ENCODE data around the gene FYN.
A peak's percentile ranks its signal among the peaks of the same experiment; 100 is the strongest.

The FYN gene

DNA sequence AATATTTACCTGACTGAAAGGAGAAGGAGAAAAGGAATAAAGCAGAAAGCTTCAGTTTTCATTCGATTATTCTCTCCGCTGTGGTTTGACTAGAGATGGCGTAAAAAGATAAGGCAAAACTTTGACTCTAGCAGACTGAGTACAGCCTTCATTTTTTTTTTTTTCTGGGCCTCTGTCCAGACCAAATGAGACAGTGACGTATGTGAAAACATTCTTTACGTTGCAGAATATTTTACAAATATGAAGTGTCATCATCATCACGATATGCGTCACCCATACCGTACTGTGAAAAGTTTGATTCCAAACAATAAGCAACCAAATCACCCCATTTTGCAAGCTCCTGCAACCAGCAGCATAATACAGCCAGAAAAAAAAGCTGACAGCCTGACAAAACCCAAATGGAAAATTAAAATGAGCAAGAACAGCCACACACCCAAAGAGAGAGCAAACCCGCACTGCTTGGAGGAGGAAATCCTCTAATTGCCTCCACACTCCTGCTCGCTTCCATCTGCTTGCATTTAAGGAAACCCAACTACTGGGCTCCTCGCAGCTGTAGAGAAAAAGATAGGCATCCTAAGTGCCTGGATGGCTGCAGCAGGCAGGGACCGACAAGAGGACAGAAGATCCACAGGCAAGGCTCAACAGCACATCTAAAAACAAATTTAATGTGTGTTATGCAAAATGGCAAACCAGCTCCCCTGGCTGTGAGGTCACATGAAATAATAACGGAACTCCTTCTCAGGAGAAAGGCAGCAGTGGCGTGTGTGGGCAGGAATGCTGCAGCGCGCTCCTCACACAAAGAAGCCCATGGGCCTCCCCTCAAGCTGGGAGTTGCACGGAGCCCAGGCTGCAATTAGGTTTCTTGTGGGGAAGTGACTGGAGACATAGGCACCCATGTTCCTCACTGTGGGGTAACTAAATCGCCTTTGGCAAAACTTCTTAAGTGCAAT is 113.1 kb downstream of the FYN start:
- FAIRE-seq (no peak), DNase-seq (ENCODE audit: extremely low spot score, insufficient read length, low read depth) (no peak)

DNA sequence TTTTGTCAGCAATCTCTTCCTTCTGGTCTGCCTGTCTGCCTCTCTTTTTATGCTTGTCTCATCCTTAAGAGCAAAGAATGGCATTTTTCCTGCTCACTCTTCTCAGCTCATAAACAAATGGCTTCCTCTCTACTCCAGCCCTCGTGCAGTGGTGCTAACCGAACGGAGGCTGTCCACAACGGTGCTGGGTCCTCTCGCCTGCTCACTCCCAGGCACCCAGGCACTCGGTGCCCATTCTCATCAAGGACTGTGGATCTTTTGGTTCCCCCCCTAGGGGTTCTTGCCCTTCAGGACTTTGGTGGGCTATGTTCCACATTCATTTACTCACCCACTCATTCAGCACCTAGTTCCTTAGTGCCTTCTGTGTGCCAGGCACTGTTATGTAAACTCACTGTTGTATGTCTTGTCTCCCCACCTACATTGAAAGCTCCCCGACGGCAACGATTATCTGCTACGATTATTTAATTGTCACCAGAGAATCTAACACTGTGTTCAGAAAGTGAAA is 113.9 kb downstream of the FYN start:
- DNase-seq (ENCODE audit: extremely low spot score, insufficient read length, low read depth) (no peak), FAIRE-seq (no peak)

DNA sequence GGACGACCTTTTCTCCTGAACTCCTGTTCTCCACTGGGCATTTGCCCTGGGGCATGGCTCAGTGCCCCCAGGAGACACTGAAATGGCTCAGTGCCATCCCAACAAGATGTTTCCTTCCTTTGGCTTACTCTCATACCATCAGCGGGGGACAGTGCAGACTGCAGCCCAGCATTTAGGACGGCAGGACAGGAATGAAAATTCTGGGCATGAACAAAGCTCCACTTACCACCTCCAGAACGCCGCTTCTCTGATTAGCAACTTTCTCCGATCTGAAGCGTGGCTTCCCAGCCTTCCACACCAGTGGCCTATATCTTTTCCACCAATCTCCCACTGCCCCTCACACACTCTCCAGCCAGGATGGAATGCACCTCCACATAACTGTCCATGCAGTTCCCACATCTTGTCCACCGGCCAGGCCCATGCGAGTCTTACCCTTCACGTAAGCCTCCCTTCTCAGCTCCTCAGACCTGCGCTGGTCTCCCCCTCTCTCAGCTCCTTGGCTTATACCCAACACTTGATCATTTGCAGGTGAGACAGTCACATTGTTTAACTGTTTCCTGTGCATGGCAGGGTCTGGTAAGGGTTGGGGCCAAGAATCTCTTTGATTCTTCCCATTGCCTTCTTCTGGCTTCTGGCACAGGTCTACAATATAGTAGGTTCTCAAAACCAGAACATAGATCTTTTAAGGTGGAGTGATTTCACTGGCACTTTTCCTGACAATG is 114.5 kb downstream of the FYN start:
- FAIRE-seq (no peak), DNase-seq (ENCODE audit: extremely low spot score, insufficient read length, low read depth) (no peak)

DNA sequence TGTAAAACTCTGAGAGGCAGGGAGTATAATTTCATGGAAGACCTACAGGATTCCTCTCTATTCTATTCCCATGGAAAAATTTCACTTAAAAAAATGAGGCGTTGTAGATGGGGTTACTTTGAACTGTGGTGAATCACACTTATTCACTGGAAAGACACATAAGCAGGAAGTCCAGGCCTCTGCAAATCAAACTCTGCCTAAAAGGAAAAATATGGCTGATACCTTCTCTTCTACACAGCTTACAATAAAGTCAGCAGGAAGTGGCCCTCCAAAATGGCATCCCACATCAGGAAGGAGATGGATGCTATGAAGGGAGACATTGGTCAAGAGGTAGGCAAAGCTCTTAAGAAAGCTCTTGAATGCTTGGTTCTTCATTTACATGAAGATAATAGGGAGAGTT is 115.9 kb downstream of the FYN start:
- DNase-seq (ENCODE audit: extremely low spot score, insufficient read length, low read depth) = no peak

GRCh38 chr6:111754423-111754822 is 118.8 kb downstream of the FYN start:
- no peak for DNase-seq (ENCODE audit: extremely low spot score, insufficient read length, low read depth)
- FAIRE-seq = no peak

More for the DNA sequence above, 115.9 kb downstream of the FYN start:
- FAIRE-seq = peak; percentile 18

DNA sequence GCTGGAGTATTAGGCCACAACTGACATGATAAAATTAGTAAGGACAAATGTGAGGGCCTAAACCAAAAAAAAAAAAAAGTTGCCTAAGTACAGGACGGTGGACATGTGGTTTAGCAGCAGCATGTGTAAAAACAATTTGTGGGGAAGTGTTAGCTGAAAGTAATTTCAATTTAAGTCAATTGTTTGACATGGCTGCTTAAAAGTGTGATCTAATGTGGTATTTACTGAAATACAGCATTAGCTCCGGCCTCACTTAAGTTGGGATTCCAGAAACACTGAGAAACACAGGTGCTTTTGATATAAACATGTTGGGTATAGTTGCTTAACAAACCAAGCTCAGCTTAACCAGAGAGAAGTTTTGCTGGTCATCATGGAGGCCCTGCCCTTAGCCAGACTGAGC is 119.7 kb downstream of the FYN start:
- FAIRE-seq = peak; percentile 80
- DNase-seq (ENCODE audit: extremely low spot score, insufficient read length, low read depth) = no peak

DNA sequence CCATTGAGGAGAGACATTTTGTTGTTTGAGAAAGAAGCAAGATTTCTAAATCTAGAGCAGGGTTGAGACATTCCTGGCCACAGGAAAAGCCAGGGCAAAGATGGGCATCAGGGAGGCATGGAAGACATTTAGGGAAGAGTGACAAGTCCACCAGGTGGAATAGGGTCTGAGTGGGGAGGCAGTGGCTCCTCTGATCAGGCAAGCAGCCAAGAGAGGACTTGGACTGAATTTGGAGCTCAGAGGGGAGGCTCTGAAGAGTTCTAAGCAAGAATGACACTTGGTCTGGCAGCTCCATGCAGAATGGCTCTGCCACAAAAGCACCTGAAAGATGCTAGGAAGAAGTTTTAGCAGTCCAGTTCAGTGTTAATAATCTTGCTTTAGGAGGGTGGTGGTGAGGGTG is 120.8 kb downstream of the FYN start:
- no peak for DNase-seq (ENCODE audit: extremely low spot score, insufficient read length, low read depth)
- no peak for FAIRE-seq

DNA sequence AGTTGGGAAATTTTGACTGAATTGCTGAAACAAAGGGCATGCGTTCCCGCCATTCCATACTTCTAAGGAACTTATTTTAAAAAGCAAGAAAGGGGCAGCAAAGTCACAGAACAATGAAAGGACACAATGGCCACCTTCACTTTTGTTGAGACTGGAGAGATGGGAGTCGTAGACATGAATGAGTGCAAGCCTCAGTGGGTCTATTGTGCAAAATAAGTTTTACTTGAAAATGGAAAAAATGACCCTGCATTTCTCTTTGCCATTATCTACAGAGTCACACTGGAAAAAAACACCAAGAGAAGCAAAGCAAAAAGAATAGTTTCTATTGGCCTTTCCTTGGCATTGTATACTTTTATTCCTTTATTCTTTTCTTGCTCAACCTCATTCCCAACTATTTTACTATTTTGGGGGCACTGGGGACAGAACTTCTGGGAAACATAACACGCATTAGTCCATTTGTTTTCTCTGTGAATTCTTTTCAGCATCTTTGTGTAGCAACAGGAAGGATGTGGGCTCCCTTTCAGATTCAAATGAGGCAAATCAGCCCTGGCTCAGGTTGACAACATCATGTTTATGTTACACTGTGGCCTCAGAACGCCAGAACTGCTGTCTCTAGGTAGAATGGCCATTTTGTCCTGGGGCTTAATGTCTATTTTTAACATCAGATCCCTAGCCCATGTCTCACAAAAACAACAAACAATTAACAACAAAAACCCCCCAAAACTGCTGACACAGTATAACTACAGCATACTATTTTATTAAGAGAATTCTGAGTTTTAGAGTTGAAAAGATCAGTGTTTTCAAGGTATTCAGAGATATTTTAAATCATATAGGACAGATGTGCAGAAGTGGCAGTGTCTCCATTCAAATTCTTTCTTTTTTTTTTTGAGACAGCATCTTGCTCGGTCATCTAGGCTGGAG is 122.2 kb downstream of the FYN start:
- peak; percentile 95 for FAIRE-seq
- no peak for DNase-seq (ENCODE audit: extremely low spot score, insufficient read length, low read depth)

DNA sequence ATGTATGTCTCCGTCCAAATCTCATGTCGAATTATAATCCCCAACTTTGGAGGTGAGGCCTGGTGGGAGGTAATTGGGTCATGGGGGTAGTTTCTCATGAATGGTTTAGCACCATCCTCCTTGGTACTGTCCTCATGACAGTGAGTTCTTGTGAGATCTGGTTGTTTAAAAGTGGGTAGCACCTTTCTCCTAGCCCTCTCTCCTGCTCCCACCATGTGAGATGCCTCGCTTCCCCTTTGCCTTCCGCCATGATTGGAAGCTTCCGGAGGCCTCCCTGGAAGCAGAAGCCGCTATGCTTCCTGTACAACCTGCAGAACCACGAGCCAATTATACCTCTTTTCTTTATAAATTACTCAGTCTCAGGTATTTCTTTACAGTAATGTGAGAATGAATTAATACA is 123.1 kb downstream of the FYN start:
- DNase-seq (ENCODE audit: extremely low spot score, insufficient read length, low read depth) = no peak
- FAIRE-seq = no peak

- FAIRE-seq = peak; percentile 73
- DNase-seq (ENCODE audit: extremely low spot score, insufficient read length, low read depth) = no peak
These were observed 125.0 kb downstream of the FYN start for GRCh38 chr6:111748231-111748647.

GRCh38 chr6:111747829-111748228 is 125.4 kb downstream of the FYN start:
- FAIRE-seq (no peak), DNase-seq (ENCODE audit: extremely low spot score, insufficient read length, low read depth) (no peak)

DNA sequence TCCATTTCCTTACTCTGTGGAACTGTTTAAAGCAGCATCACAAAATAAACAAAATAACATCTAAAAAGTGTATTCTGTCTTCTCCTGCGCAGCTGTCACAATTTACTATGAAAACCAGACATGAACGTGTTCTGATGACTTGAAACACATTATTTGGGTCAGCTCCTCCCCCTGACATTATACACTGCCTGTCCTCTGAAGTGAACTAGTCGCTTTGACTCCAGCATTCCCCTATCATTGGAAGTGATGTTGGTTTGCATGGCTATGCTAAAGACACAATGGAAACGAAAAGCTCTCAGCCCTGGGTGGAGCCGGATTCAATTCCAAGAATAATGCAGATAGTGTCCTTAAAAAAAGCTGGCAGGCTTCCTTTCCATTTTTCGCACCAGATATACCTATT is 125.9 kb downstream of the FYN start:
- FAIRE-seq (no peak), DNase-seq (ENCODE audit: extremely low spot score, insufficient read length, low read depth) (no peak)

GRCh38 chr6:111746983-111747382 is 126.3 kb downstream of the FYN start:
- DNase-seq (ENCODE audit: extremely low spot score, insufficient read length, low read depth) (no peak), FAIRE-seq (no peak)

DNA sequence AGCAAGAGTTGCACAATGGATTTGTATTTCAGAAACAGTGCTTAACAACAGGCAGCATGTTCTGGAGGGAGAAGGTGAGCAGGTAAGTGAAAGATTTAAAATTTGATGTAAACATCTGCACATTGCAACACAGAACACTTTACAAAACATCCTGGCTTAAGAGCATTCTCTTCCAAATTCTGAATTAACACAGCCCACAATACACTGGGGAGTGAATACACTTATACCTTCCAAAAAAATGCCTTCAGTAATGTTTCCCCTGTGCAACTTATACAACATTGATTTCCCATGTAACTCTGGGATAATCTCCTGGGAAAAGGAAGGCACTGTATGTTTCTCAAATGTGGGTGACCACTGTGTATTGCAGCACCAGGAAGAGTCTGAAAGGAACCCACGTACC is 127.6 kb downstream of the FYN start:
- FAIRE-seq (no peak), DNase-seq (ENCODE audit: extremely low spot score, insufficient read length, low read depth) (no peak)

DNA sequence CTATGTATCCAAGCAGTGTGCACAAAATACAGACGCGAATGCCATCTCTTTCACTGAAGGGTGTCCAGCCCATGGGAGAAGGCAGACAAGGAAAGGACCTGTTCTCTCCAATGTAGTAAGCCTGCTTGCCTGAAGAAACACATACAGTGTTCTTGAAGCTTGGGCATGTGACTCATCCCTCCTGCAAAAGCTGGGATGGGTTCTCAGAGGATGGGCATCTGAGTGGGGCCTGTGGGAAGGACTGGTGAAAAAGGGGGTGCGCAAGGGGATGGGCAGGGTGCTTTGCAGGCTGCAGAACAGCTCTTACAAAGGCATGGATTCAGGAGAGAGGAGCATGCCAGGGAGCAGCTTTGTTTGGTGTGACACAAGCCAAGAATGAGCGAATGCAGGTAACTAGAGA is 128.1 kb downstream of the FYN start:
- FAIRE-seq (no peak), DNase-seq (ENCODE audit: extremely low spot score, insufficient read length, low read depth) (no peak)

DNA sequence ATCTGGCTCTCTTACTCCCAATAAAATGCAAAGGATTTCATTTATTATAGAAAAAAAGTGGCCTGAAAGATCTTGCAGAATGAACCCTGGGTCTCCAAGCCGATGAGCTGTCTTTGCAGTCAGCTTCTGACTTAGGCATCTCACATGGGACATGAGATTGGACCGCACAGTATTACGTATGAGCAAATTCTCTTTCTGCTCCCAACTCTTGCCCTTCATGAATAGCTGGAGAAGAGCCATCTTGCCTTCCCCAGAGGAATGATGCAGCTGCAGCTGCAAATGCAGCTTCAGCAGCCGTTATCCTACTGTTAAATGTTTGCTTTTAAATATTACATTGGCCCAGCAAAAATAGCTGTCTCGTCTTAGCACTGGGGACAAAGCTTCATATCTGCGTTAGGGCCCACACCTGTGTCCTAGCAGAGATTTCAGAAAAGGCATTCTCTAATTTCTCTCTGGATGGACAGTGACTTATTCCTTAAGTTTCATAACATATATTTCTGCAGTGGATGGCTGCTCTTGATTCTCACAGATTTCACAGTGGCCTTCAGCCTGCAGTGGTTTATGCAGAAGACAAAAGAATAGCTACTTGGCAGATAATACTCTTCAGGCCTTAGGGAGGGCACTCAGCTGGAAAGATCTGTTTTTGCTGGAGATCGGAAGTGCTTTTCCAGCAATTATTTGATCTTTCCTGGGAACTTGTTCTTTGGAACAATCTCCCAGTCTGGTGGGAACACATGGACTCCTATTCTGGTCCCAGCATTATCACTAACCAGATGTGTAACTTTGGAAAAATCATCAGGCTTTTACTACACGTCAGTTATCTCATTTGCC is 129.2 kb downstream of the FYN start:
- FAIRE-seq = no peak
- DNase-seq (ENCODE audit: extremely low spot score, insufficient read length, low read depth) = no peak

DNA sequence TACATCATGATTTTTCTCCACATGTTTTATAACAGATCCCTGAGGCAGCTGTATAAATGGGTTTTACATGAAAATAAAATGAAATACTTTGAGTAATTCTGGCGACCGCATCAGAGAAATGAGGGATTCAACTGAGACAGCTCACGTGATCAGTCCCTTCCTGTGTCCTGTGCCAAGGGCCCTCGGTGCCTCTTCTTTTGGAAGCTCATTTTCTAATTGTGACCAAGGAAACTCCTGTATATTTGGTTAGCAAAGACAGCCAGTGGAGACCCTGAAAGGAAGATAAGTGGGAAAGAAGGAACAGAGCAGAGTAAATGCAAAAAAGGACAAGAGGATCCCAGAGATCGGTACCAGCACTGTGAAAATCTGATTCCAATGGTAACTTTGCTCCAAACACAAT is 129.9 kb downstream of the FYN start:
- DNase-seq (ENCODE audit: extremely low spot score, insufficient read length, low read depth) (no peak), FAIRE-seq (no peak)

DNA sequence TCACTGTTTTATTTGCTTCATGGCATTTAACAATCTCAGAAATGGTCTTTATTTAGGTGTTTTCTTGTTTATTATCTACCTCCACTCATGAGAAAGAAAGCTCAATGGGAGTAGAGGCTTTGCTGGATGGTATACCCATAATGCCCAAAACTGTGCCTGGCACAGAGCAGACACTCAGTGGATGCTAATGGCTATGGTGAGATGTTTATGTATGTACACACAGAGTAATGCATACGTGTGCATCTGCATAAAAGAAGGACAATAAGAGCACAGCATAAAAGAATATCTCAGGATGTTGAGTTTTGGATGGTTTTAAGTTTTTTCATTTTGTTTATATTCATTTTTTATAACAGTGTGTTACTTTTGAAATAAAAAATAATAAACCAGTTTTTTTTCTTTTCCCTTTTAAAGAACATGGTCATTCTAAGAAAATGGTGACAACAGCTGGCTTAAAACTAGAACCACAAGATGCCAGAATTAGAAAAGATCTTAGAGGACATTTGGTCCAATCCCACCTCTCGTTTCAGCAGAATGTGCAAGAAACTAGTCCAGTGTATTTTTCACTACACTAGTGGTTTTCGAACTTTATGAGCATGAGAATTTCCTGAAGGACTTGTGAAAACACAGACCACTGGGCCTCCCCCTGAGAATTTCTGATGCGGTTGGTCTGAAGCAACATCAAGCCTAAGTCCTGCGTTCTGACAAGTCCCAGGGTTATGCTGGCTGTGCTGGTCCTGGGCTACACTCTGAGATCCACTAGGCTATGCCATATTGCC is 131.9 kb downstream of the FYN start:
- peak; percentile 83 for FAIRE-seq
- no peak for DNase-seq (ENCODE audit: extremely low spot score, insufficient read length, low read depth)
